Osteocyte (in vitro differentiated cells): ENCODE results near the gene ATOSA. TPM values are rescaled to one million over a fixed set of nuclear protein-coding genes. Genes with fewer than 3 reads are reported as not detected.

Experiments used
- DNase-seq: peaks from one replicate; pipeline ENCODE4 v3.0.0; 2021; ENCODE audit warnings: mixed read lengths; ENCODE audit not compliant: unreplicated experiment; ENCODE audit errors: extremely low spot score
- H3K27ac Mint-ChIP-seq: one replicate; pipeline ENCODE4 v1.8.0; 2021; ENCODE audit warnings: mild to moderate bottlenecking, mixed read lengths; ENCODE audit not compliant: unreplicated experiment
- H3K27me3 Mint-ChIP-seq: one replicate; pipeline ENCODE4 v1.8.0; 2021; ENCODE audit warnings: mixed read lengths; ENCODE audit not compliant: unreplicated experiment
- H3K36me3 Mint-ChIP-seq: one replicate; pipeline ENCODE4 v1.8.0; 2021; ENCODE audit warnings: mixed read lengths; ENCODE audit not compliant: unreplicated experiment
- H3K4me1 Mint-ChIP-seq: one replicate; pipeline ENCODE4 v1.8.0; 2021; ENCODE audit warnings: mixed read lengths; ENCODE audit not compliant: unreplicated experiment
- H3K4me3 Mint-ChIP-seq: one replicate; pipeline ENCODE4 v1.8.0; 2021; ENCODE audit warnings: mild to moderate bottlenecking, moderate library complexity, mixed read lengths; ENCODE audit not compliant: unreplicated experiment
- H3K9me3 Mint-ChIP-seq: one replicate; pipeline ENCODE4 v1.8.0; 2021; ENCODE audit warnings: mixed read lengths; ENCODE audit not compliant: unreplicated experiment
- CTCF ChIP-seq: fragments of 200-600 bp; sonication (generic); IDR thresholded peaks from 2 replicates; pipeline ENCODE4 v1.5.0; 2021; ENCODE audit warnings: antibody characterized with exemption, mild to moderate bottlenecking, moderate library complexity
- total RNA-seq: library from RNA; stranded (reverse); gene quantifications from 2 replicates; pipeline ENCODE4 v1.2.1, GENCODE V29; 2021

ATOSA gene
- total RNA-seq, 1 donor from 2014 or later: 33.6 TPM

DNA sequence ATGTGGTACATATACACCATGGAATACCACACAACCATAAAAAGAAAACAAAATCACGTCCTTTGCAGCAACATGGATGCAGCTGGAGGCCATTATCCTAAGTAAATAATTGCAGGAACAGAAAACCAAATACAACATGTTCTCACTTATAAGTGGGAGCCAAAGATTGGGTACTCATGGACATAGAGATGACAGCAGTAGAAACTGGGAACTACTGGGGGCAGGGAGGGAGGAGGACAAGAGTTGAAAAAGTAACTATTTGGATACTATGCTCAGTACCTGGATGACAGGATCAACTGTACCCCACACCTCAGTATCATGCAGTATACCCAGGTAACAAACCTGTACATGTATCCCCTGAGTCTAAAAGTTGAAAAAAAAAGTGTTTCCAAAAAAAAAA, 23.2 kb upstream of the ATOSA start:
- H3K4me3 Mint-ChIP-seq: no peak overlapping the region
- no peaks in the 10 kb centered on the region for H3K9me3 Mint-ChIP-seq
- no peaks in the 10 kb centered on the region for H3K4me1 Mint-ChIP-seq
- no peak overlapping the region for H3K27ac Mint-ChIP-seq
- H3K36me3 Mint-ChIP-seq: no peaks in the 10 kb centered on the region
- H3K27me3 Mint-ChIP-seq: peaks cover 37% of the 10 kb centered on the region
- no peak for DNase-seq
- no peak for TF ChIP-seq CTCF

GRCh38 chr15:52699457-52699856, 20.3 kb upstream of the ATOSA start:
- H3K4me1 Mint-ChIP-seq: no peaks in the 10 kb centered on the region
- H3K4me3 Mint-ChIP-seq: no peak overlapping the region
- no peak for DNase-seq
- H3K27me3 Mint-ChIP-seq: peaks cover 39% of the 10 kb centered on the region
- no peak overlapping the region for H3K27ac Mint-ChIP-seq
- TF ChIP-seq CTCF: no peak
- no peaks in the 10 kb centered on the region for H3K9me3 Mint-ChIP-seq
- no peaks in the 10 kb centered on the region for H3K36me3 Mint-ChIP-seq

DNA sequence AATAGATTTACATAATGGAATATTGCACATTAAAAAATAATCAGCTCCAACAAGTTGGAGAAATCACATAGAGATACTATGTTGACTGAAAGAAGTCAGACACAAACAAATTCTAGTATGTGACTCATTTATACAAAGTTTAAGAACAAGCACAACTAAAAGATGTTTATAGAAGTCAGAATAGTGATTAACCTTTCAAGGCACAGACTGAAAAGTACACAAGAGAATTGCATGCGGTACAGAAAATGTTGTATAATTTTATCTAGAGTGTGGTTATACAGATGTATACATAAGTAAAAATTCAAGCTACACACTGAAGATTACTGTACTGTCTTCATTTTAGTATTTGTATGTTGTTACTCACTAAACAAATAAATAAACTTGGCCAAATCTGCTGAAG, 19.3 kb upstream of the ATOSA start:
- H3K4me1 Mint-ChIP-seq: no peaks in the 10 kb centered on the region
- H3K36me3 Mint-ChIP-seq: no peaks in the 10 kb centered on the region
- TF ChIP-seq CTCF: no peak
- no peak for DNase-seq
- H3K27ac Mint-ChIP-seq: no peak overlapping the region
- H3K9me3 Mint-ChIP-seq: no peaks in the 10 kb centered on the region
- H3K27me3 Mint-ChIP-seq: peaks cover 33% of the 10 kb centered on the region
- H3K4me3 Mint-ChIP-seq: no peak overlapping the region

DNA sequence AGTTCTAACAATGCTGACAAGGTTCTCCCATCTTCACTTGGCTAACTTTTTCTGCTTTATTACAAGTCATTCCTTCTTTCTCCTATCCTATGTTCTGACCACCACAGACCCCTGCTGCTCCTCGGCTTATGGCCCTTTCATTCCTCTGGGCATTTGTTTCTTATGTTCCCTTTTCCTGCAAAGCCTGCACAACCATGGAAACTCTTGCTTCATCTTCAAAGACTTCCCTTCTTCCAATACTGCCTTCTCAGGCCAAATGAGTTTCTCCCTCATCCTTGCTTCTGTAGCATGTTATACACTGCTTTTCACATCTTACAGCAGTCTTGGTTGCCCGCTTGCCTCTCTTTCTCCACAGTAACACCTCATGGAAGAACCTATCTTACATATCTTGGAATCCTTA, 17.9 kb upstream of the ATOSA start:
- no peaks in the 10 kb centered on the region for H3K4me1 Mint-ChIP-seq
- H3K27me3 Mint-ChIP-seq: peaks cover 24% of the 10 kb centered on the region
- H3K4me3 Mint-ChIP-seq: no peak overlapping the region
- H3K27ac Mint-ChIP-seq: no peak overlapping the region
- TF ChIP-seq CTCF: no peak
- no peak for DNase-seq
- no peaks in the 10 kb centered on the region for H3K36me3 Mint-ChIP-seq
- no peaks in the 10 kb centered on the region for H3K9me3 Mint-ChIP-seq

DNA sequence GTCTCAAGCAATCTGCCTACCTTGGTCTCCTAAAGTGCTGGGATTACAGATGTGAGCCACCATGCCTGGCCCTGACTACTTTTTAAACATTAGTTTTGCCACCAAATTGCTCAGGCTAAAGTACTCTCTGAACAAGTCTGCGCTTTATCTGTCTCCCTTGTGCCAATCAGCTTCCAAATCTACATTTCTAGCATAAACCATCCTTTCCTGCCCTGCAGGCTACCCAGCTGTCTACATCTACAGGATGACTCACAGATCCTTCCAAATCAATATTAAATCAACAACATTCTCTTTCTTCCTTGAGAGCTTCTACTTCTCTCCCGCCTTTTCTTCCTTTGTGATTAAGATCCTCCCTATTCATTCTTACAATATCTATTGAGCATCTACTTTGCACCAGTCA, 16.0 kb upstream of the ATOSA start:
- Mint-ChIP-seq H3K27ac (no peak overlapping the region), H3K36me3 (no peaks in the 10 kb centered on the region), H3K4me3 (no peak overlapping the region), H3K9me3 (no peaks in the 10 kb centered on the region), H3K4me1 (no peaks in the 10 kb centered on the region), H3K27me3 (peaks cover 36% of the 10 kb centered on the region)
- no peak for DNase-seq
- no peak for TF ChIP-seq CTCF
